ENCODE measurements around the gene CNTF. TPM values are rescaled to one million over a fixed set of nuclear protein-coding genes. Genes with fewer than 3 reads are reported as not detected.
A peak's percentile ranks its signal among the peaks of the same experiment; 100 is the strongest.

CNTF gene
- total and polyA plus RNA-seq, 10 of the 15 experiments (the other 5 are each of a cell fraction or from before 2014, with no cell fraction given): 0.16 to 2.3 (median 0.73) TPM

GRCh38 chr11:58654079-58654907 is 31.8 kb downstream of the CNTF start:
- intact Hi-C loops (cut with micrococcal nuclease; ENCODE audit: unreplicated experiment): loop anchor here (1.0 to 5.0 kb wide), 6 partner anchors 21 to 505 kb away; no protein-coding TSS in a partner anchor
- peak; percentile 98 for ATAC-seq
- Histone ChIP-seq H3K27ac (ENCODE audit: control insufficient read depth, insufficient read depth) (no peak overlapping the region), H3K36me3 (ENCODE audit: control insufficient read depth in 2 of 2, insufficient read depth in 2 of 2, low read length in 1 of 2) (no peaks in the 10 kb centered on the region), H3K27me3 (replicated peaks in 1 of 2; ENCODE audit: control insufficient read depth in 2 of 2, insufficient read depth in 2 of 2, low read length in 1 of 2) (no peaks in the 10 kb centered on the region), H3K4me1 (ENCODE audit: control insufficient read depth, insufficient read depth, low read length) (peaks cover 4% of the 10 kb centered on the region; the same call in 1 of the 2 replicates), H4K20me1 (ENCODE audit: control insufficient read depth, insufficient read depth) (no peaks in the 10 kb centered on the region), H3K4me3 (no peak overlapping the region), H3K9ac (ENCODE audit: control insufficient read depth, insufficient read depth, low read length) (no peak overlapping the region), H3K4me2 (ENCODE audit: control insufficient read depth, insufficient read depth) (0 out of 2 replicates have a peak overlapping the region, but pooled peaks have one; percentile 8), H2AFZ (ENCODE audit: control insufficient read depth, low read depth, low read length) (no peak overlapping the region), H3K79me2 (ENCODE audit: control insufficient read depth, insufficient read depth, low read length) (no peaks in the 10 kb centered on the region), H3K9me3 (replicated peaks; ENCODE audit: control insufficient read depth, insufficient read depth, low read length) (no peaks in the 10 kb centered on the region)
- in situ Hi-C loops (cut with MboI): loop anchor here (5.0 to 10.0 kb wide), 2 partner anchors 133 to 501 kb away; no protein-coding TSS in a partner anchor
- WGBS (ENCODE audit: insufficient coverage, insufficient replicate concordance, low lambda C conversion rate, missing lambda C conversion rate): 17% methylated on average over 12 of the region's 12 CpGs
- ChIA-PET SMC1A (ENCODE audit: uncharacterized antibody, unreplicated experiment) (interaction anchor here (0.7 to 2.3 kb wide), 5 partner anchors 8 to 404 kb away, joined by 3 to 11 read pairs (median 8); no protein-coding TSS in a partner anchor), RAD21 (ENCODE audit: unreplicated experiment) (interaction anchor here (1.2 to 3.8 kb wide), 3 partner anchors 23 to 404 kb away, joined by 5 to 13 read pairs (median 7); no protein-coding TSS in a partner anchor), CTCF (interaction anchor here (1.0 to 5.7 kb wide), 16 partner anchors 8 to 746 kb away, joined by 3 to 49 read pairs (median 6); partner anchors contain the start of genes CNTF and LPXN), POLR2A (interaction anchor here (1.0 to 1.3 kb wide), 2 partner anchors 76 to 77 kb away, joined by 4 read pairs; no protein-coding TSS in a partner anchor)
- no TSS peak for BruUV-seq (replicated peaks)
- peak; percentile 52 for FAIRE-seq
- peak; percentile 38 for DNase-seq (ENCODE audit: low read depth, low spot score)
- TF ChIP-seq SUPT20H (IDR thresholded peaks at IDR 0.05; ENCODE audit: borderline replicate concordance, control insufficient read depth, low read depth, low read length) (no peak), SMC3 (IDR thresholded peaks at IDR 0.05; ENCODE audit: borderline replicate concordance, low read length) (peak; percentile 90), POU2F2 (IDR thresholded peaks at IDR 0.05; ENCODE audit: borderline replicate concordance, low read depth, low read length) (0 out of 3 replicates have a peak, but pooled peaks have one; percentile 35), IRF4 (IDR thresholded peaks at IDR 0.05; ENCODE audit: low read depth, low read length) (0 out of 2 replicates have a peak, but pooled peaks have one; percentile 11), USF1 (IDR thresholded peaks at IDR 0.05; ENCODE audit: borderline replicate concordance, extremely low read length, insufficient read depth, low read depth, low read length) (peak; percentile 61), MTA2 (IDR thresholded peaks at IDR 0.05; ENCODE audit: low read depth) (no peak), E2F4 (IDR thresholded peaks at IDR 0.05; ENCODE audit: low read depth, low read length) (0 out of 2 replicates have a peak, but pooled peaks have one; percentile 25), RAD51 (IDR thresholded peaks at IDR 0.05) (peak; percentile 62), PRDM15 (CRISPR knock-in tag; IDR thresholded peaks at IDR 0.05) (no peak), RAD21 (IDR thresholded peaks at IDR 0.05; ENCODE audit: insufficient read depth, low read depth, low read length) (peak; percentile 76), CTCF (IDR thresholded peaks at IDR 0.05 in 2 of 3, conservative IDR thresholded peaks at IDR 0.05 in 1 of 3; ENCODE audit: control insufficient read depth in 2 of 3, extremely low read depth in 1 of 3, insufficient read depth in 1 of 3, low read depth in 3 of 3, low read length in 3 of 3) (peak; percentile 89 to 90 (median 89)), FOXK2 (IDR thresholded peaks at IDR 0.05) (no peak), MXI1 (IDR thresholded peaks at IDR 0.05; ENCODE audit: low read depth, low read length) (0 out of 2 replicates have a peak, but pooled peaks have one; percentile 34)

All from GM12878 (cell line).